Fibroblast of mammary gland (primary cell): Measurements from ENCODE around the gene SMC6.

Source experiments
- DNase-seq: peaks from one replicate; pipeline ENCODE4 v3.0.0-alpha.2; 2010; ENCODE audit warnings: low read depth
- H3K4me3 ChIP-seq: 2 replicates; pipeline ENCODE4 v1.5.1; 2011; ENCODE audit warnings: low read depth, mild to moderate bottlenecking, low read length, moderate library complexity; ENCODE audit not compliant: control insufficient read depth
- CTCF ChIP-seq: conservative IDR thresholded peaks from 2 replicates; pipeline ENCODE4 v1.5.1; 2011; ENCODE audit warnings: low read depth, low read length, inconsistent platforms; ENCODE audit not compliant: control insufficient read depth, insufficient read depth

Gene SMC6

GRCh38 chr2:17790536-17790935 is 36.9 kb upstream of the SMC6 start:
- no peak for TF ChIP-seq CTCF
- no peak for DNase-seq
- H3K4me3 ChIP-seq, result no peak overlapping the region

GRCh38 chr2:17788773-17789172 is 35.2 kb upstream of the SMC6 start:
- no peak for DNase-seq
- no peak for TF ChIP-seq CTCF
- H3K4me3 ChIP-seq, result no peak overlapping the region

GRCh38 chr2:17786727-17787126 is 33.1 kb upstream of the SMC6 start:
- no peak overlapping the region for H3K4me3 ChIP-seq
- no peak for TF ChIP-seq CTCF
- DNase-seq, result no peak

GRCh38 chr2:17781482-17781881 is 27.9 kb upstream of the SMC6 start:
- no peak overlapping the region for H3K4me3 ChIP-seq
- no peak for DNase-seq
- TF ChIP-seq CTCF, result no peak

GRCh38 chr2:17780546-17780945 is 26.9 kb upstream of the SMC6 start:
- no peak for TF ChIP-seq CTCF
- no peak overlapping the region for H3K4me3 ChIP-seq
- DNase-seq, result no peak

- H3K4me3 ChIP-seq, result no peak overlapping the region
- no peak for DNase-seq
- no peak for TF ChIP-seq CTCF
Observed at GRCh38 chr2:17772532-17772931, 18.9 kb upstream of the SMC6 start.

GRCh38 chr2:17771956-17772355 is 18.3 kb upstream of the SMC6 start:
- H3K4me3 ChIP-seq, result no peak overlapping the region
- no peak for TF ChIP-seq CTCF
- no peak for DNase-seq
